ENCODE measurements around the gene TOM1L2.

GRCh38 chr17:17826942-17827785, 145.0 kb downstream of the TOM1L2 start:
- TF ChIP-seq, protein P1, sequence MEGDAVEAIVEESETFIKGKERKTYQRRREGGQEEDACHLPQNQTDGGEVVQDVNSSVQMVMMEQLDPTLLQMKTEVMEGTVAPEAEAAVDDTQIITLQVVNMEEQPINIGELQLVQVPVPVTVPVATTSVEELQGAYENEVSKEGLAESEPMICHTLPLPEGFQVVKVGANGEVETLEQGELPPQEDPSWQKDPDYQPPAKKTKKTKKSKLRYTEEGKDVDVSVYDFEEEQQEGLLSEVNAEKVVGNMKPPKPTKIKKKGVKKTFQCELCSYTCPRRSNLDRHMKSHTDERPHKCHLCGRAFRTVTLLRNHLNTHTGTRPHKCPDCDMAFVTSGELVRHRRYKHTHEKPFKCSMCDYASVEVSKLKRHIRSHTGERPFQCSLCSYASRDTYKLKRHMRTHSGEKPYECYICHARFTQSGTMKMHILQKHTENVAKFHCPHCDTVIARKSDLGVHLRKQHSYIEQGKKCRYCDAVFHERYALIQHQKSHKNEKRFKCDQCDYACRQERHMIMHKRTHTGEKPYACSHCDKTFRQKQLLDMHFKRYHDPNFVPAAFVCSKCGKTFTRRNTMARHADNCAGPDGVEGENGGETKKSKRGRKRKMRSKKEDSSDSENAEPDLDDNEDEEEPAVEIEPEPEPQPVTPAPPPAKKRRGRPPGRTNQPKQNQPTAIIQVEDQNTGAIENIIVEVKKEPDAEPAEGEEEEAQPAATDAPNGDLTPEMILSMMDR (IDR thresholded peaks at IDR 0.05): no peak
- TF ChIP-seq POLR2A (IDR thresholded peaks at IDR 0.05) (no peak), POLR2AphosphoS5 (IDR thresholded peaks at IDR 0.05; ENCODE audit: insufficient read depth in 1 of 2, low read depth in 1 of 2) (no peak)
